Measurements from ENCODE around the gene AUTS2.

AUTS2 gene

DNA sequence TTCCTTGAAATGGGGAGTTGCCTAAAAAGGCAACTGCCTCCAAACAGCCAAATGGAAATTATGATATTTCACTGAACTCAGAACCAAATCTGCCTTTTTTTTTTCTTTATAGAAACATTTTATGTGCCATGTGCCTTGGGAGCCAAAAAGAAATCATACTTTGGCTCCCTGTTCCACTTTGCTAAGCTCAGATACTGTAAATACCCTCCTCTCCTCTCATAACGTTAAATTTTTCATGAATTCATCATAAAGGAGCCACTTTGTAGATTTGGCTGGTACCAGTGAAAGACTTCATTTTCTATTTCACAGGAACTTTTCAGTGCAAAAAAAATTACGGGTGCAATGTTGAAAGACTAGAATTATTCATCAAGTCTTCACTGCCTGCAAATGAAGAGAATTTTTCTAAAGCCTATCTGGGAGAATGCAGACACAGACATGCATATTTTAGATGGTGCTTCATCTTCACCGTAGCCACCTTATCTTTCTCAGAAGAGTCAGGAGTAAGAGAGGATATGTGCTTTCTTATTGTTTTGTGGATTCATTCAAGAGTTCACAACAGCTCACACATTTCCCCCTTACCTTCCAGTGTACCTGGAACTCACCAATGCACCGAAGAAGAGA is 791.4 kb downstream of the AUTS2 start:
- in situ Hi-C loops (cut with MboI; ENCODE audit: low sequenced_read_pairs), result no loop called here

DNA sequence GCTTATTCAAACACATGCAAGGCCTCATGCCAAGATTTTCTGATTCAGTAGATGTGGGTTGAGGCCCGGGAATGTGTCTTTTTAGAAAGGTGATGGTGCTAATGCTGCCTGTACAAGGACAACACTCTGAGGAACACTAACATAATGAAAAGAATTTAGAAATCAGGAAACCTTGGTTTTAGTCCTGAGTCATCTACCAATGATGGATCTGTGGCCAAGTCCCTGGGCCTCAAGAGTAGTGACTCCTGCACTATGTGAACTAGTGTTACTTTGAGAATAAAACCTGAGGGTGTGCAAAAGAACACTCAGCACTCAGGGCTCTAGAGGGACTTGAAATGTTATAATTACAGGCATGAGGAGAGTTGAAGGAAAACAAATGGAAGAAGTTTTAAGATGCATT is 792.0 kb downstream of the AUTS2 start:
- in situ Hi-C loops (cut with MboI; ENCODE audit: low sequenced_read_pairs), result no loop called here

DNA sequence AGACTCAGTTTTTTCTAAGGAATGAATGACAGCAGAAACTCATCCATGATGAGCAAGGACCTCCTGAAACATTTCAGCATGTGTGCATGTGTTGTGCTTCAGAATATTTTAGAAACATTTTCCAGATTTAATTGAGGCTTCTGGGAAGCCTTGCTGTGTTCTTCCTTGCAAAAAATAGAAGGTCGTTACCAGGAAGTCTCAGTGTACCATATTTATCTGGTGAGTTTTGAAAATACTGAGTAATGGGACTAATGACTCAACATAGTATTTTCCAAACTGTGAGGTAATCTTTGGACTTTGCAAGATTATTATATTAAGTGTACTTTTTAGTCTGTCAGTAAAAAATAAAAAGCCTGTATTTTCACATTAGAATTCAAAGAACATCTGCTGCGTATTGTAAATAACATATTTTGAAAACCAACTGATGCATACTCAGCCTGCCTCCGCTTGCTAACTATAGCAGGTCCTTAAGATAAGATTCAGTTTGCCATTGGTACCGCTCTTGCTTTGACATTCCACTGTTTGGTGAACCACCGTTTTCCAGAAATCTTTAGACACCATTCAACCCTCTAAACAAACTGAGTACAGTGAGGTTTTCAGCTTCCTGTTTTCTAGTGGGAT is 794.1 kb downstream of the AUTS2 start:
- in situ Hi-C loops (cut with MboI; ENCODE audit: low sequenced_read_pairs), result no loop called here

DNA sequence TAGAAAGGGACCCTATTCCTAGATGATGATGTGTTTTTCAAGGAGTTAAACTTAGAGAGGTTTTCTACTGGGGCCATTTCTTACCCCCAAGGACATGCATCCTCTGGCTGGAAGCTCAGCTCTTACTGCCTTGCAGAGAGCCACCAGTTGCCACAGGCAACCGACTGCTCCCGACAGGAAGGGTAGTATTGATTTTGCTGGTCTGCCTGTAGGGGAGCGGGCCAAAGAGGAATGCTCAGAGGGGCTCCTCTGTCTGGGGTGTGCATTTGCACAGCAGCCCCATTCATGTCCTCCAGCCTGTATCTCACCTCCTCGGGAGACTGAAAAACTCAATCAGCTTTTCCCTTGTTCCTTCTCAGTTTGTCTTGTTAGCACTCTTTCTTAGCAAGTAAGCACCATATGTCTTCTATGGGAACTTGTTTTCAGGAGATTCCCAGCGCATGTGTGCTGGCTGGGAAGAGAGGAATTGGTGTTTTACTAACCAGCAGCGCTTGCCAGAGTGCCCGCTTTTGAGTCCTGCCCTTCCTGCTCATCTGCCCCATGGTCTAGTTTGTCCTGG is 794.7 kb downstream of the AUTS2 start:
- in situ Hi-C loops (cut with MboI; ENCODE audit: low sequenced_read_pairs), result no loop called here

DNA sequence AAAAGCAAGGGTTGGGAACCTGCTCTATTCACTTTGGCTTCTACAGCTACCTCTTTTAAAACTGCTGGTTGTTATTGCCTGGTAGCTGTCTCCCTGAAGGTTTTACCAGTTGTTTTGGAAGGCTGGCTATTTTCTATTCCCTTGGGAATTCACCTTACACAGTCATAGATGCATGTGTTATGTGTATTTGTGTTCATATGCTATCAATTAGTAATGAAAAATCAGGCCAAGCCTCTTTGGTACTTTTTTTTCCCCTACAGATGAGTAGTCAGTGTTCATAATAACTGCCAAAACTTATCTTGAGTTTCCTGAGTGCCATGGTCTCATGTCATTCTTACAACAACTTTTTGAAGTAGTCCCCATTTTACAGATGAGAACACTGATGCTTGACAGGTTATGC is 795.7 kb downstream of the AUTS2 start:
- in situ Hi-C loops (cut with MboI; ENCODE audit: low sequenced_read_pairs), result no loop called here

DNA sequence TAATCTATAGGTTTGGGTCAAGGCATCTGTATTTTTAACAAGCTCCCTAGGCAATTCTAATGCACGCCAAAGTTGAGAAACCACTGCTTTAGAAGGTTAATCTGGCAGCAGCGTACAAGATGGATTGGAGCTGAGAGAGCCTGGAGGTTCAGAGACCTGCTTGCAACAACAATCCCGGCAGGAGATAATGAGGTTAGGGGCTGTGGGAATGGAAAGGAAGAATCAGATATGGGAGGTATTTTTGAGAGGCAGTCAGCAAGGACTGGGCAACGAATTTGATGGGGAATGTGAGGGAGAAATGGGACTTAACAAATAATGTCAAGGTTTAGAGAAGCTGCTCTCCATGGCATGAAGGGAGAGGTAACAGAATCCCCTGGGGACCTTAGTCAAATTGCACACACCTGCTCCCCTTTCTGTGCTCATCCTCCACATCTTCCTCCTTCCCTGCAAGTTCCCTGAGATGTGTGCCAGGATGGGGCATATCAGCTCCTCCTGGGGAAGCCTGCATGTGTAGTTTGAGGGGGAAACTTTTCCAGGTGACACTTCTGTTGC is 802.6 kb downstream of the AUTS2 start:
- in situ Hi-C loops (cut with MboI; ENCODE audit: low sequenced_read_pairs), result no loop called here

DNA sequence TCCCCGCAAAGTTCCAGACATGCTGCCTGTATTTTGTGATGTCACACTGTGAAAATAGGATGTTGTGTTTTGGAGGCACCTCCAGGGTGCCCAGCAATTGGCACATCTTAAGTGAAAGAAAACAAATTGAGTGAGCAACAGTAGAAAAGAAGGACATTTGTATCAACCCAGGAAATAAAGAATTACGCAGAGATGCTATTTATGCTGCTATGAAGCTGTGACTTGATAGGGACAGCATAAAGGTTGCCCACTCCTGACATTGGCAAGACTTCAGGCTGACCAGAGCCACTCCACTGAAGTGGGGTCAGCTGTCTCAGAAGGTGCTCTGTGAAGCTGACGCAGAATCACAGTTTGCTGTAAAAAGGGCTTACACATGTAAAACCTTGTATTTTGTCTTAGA is 803.8 kb downstream of the AUTS2 start:
- in situ Hi-C loops (cut with MboI; ENCODE audit: low sequenced_read_pairs), result no loop called here

DNA sequence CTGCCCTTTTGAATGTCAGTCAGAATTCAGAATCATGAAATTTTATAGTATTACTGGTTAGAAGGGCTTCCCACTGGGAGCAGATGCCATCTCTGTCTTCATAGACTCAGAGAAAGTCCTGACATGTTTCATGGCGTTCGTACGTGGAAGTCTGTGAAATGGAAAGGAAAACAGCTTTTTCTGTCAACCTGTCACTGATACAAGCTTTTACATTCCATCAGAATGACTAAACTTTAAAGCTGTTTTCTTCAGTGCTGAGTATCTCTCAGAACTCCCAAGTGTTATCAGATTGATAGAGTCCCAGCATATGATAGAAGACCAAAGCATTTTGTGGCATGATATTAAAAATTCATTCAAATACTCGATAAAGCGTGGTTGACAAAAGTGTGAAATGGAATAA is 807.0 kb downstream of the AUTS2 start:
- in situ Hi-C loops (cut with MboI; ENCODE audit: low sequenced_read_pairs), result no loop called here

DNA sequence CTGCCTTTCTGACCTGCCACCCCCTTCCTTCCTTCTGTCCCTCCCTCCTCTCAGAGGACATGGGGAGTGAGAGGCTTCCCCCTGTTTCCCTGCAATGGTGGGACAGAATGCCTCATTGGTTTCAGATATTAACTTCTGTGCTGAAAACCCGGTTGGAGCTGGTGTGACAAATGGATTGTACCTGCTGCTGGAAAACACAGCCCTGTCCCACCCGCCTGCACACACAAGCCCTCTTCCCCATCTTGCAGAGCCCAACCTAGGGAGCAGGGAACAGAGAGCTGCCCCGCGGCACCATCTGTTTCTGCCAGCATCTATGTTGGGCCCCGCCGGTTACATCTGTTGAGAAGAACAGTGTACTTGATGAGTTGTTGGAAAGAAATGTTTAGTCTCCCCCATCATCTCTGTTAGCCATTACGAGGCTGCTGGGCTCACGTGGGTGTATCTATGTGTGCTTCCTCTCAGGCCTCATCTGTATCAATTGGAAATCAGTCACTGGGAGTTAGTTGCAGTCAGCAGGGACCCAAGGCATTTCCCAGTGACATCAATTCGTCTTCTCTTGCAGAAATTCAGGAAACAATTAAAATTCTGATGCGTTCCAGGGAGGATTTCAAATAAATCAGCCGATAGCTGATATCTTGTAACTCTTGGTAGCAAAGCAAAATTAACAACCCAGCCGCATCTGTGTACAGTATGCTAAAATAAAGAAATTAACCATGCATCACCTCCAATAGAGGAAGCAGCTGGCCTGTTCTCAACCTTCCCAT is 808.1 kb downstream of the AUTS2 start:
- in situ Hi-C loops (cut with MboI; ENCODE audit: low sequenced_read_pairs), result no loop called here

DNA sequence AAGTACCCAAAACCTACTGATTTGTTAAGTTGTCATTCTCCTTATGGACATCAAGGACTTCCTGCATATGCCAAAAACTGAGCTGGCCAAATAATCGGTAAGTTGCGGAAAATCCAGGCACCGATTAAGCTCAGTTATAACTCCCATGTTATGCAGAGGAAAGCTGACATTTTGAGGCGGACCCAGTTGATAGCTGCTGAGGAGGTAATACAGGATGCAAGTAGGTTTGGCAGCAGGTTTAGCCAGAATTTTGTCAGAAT is 808.6 kb downstream of the AUTS2 start:
- in situ Hi-C loops (cut with MboI; ENCODE audit: low sequenced_read_pairs), result no loop called here

DNA sequence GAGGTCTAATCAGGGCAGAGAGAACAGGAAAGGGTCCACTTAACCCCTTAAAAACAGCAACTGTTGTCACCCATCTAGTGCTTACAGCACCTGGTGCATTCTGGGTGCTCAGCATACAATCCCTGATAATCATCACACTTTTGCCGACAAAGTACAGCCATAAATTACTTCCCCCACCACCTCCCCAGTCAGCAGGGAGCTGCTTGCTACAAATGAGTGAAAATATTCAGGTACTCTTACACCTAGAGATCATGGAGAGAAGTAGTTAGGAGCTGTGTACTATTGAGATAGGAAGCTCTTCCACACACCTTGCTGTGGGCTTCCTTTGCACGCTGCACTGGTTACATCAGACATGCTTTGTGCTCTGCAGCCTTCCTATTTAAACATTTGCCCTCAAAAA is 810.2 kb downstream of the AUTS2 start:
- in situ Hi-C loops (cut with MboI; ENCODE audit: low sequenced_read_pairs), result no loop called here

DNA sequence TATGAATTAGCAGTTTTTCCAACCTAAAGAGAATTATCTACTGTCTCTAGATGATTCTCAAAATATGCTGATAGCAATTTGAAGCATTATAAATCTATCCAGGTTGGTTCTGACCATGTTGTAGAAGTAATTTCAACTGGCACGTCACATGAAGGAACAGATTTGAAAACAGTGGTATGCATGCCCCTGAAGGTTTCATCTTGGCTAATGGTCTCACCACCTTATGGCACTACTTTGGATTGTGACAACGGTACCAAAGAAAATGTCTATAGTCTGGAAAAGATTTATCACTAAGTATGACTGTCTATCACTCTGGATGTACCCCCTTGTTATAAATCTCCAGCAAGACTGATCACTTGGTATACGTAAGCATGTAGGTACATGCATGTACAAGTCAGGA is 810.6 kb downstream of the AUTS2 start:
- in situ Hi-C loops (cut with MboI; ENCODE audit: low sequenced_read_pairs), result no loop called here

DNA sequence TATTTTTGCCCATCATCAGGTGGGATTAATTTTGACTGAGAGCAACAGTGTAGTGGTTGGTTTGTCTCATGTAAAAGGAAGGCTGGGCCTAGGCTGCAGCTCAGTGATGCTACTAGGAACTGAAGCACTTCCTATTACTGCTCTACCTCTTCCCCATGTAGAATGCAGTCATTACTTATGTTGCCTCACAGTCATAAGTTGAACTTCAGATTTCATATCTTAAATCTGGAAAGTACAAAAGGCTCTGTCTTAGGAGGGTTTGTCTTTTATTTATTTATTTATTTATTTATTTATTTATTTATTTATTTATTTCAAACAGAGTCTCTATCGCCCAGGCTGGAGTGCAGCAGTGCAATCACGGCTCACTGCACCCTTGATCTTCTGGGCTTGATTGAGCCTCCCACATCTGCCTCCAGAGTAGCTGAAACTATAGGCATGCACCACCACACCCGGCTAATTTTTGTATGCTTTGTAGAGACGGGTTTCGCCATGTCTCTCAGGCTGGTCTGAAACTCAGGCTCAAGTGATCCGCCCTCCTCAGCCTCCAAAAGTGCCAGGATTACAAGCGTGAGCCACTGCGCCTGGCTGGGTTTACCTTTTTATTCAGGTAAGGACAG is 812.0 kb downstream of the AUTS2 start:
- in situ Hi-C loops (cut with MboI; ENCODE audit: low sequenced_read_pairs), result no loop called here

DNA sequence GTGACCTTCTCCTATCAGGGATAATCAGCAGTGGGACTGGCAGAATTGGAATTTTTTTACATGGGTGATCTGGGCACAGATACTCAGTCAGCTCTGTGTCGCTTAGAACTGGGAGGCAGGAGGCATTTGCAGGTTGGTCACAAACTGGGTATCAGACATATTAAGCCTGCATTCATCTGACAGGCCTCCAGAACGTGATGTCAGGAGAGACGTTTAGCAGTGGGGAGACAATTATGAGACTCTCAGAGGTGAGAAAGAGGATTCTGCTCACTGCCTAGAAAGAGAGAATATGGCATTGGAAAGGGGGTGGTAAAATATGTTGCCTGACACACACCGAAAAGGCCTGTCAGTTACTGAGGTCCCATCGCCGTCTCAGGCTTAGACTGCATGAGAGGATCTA is 816.1 kb downstream of the AUTS2 start:
- in situ Hi-C loops (cut with MboI; ENCODE audit: low sequenced_read_pairs), result no loop called here

DNA sequence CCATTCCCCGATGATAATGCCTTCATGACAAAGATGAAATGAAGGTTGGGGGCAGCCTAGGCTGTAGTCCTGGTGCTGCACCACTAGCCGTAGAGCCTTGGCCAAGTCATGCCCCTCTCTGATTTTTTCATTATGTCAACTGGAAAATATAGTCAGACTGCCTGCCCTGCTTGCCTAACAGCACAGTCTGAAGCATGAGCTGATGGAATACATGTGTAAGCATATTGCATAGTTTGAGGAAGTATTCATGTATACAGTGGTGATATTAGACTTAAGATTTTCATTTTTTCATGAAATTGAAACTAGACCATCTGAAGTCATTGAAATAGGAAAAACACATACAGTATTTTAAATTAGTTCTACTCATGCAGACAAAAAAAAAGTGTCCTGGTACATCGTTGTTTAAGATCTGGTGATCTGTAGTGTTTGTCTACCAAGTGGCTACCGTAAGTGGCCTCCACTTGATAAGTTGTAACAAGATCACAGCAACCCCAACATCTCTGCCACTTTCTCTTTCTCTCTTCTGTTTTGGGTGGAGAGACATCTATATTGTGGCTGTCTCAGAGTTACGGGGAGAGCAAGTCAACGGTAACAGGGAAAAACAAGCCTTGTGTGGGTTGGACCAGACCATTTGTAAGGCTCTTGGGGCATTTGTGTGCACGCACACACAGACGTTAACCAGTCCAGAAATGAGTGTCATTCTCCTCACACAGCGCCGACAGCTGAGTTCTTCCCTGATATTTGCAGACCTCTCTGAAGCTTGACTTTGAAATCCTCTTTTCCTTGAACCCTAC is 817.1 kb downstream of the AUTS2 start:
- in situ Hi-C loops (cut with MboI; ENCODE audit: low sequenced_read_pairs), result no loop called here

DNA sequence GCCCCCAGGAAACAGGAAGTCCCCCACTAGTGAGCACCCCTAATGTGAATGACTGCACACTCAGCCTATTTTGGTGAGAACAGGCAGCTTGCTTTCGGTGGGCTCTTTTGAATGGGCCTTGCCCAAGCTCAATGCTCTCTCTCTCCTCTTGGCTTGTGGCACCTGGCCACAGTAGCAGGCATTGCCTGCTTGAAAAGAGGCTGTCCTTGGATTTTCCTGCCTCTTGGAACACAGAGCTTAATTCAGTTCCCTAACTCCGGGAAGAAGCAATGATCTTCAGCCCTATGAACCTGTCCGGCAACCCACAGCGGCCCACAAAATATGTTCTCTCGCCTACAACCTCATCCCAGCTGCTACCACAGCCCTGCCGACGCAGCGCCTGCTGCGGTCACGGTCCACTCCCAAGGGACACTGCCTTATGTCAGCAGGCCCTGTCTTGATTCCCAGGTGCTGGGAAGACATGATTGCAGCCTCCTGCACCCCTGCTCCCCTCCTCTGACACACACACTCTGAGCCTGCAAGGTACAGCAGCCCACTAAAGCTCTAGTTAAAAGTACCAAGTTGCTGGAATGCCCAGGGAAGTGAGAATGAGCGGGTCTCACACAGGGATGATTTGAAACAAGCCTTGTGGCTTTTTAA is 818.2 kb downstream of the AUTS2 start:
- in situ Hi-C loops (cut with MboI; ENCODE audit: low sequenced_read_pairs), result no loop called here

DNA sequence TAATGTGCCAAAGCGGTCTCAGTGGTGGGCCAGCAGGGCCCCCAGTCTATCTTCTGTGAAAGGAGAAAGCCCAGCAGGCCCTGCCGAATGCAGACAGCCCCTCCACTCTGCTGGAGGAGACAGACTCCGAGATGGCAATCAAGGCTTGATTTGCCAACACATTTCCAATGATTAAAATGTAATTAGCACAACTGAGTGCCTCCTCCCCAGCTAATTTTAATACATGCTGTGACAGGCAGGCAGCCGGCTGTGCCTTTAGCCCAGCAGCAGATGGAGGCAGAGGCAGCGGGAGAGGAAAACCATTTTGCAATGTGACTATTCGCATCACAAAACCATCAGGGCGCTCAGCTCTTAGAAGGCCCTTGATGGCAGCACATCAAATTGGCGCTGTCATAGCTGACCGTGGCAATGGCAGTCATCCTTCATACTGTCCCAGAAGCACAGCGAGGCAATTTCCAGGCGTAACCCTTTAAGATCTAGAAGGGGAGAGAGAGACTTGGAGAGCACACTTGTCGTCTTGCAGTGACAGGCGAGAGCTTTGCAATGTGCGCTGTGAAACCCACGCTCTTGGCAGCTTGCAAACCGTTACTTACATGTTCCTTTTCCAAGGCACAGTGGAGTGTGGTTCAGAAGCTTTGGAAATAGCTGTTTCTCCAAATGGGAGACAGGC is 818.8 kb downstream of the AUTS2 start:
- in situ Hi-C loops (cut with MboI; ENCODE audit: low sequenced_read_pairs), result no loop called here

DNA sequence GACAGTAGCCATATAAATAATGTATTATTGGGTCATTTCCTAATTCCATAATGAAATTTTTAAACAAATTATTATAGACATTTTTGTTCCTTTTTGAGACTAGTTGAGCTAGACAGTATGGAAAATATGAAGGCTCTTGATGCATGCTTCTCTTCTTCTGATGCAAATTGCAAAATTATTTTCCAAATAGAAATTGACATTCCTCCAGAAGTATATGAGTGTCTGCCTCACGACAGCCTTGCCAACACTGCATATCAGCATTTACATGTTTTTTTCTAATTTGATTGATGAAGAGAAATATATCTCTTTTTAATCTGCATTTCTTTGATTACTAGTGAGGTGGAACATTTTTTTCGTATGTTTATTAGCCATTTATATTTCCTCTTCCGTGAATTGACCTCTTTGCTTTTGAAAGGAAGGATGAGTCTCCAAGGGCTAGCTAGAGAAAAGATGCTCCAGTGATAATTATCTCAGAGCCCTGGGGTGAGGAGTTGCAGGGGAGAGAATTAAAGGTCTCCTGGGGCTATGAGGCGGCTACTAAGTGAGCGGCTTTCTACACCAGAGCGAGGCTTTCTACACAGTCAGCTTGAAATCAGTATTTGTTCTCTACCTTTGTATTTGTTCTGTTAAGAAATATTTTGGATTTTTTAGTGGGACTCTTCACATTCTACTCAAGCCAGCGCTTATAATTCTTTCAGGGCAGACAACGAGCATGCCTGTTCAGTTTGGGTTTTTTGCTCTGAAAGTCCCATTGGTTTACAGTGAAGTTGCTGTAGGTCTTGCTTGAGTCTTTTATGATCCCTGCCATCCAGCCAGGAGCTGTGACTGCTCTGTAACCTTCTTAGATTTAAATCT is 821.5 kb downstream of the AUTS2 start:
- in situ Hi-C loops (cut with MboI; ENCODE audit: low sequenced_read_pairs), result no loop called here

DNA sequence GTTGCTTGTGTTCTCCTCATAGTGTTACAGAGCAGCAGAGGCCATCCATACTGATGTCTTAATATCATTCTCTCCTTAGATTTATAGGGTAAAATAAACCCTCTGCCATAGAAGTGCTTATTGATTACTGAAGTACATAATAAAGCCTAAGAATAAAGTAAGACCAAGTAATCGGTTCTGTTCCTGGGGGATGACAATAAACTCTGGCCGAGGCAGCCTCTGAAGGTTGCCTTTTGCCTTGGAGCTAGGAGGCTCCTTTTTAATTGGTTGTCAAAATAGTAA is 822.0 kb downstream of the AUTS2 start:
- in situ Hi-C loops (cut with MboI; ENCODE audit: low sequenced_read_pairs), result no loop called here

All from hTERT RPE-1 (cell line).